HEK293 (cell line): ENCODE results near the gene RNF223.
A peak's percentile ranks its signal among the peaks of the same experiment; 100 is the strongest.

Source experiments
- CTCF ChIA-PET: fragments of 350-600 bp; formaldehyde crosslinking; extraction: SDS; loops from one replicate; lab custom pipeline; 2021; ENCODE audit warnings: antibody characterized with exemption; lab: Yijun Ruan, JAX
- POLR2A ChIA-PET: fragments of 300-600 bp; formaldehyde crosslinking; extraction: SDS; loops from one replicate; lab custom pipeline; 2020; ENCODE audit warnings: antibody characterized with exemption, inconsistent platforms; lab: Yijun Ruan, JAX
- H3K27ac ChIP-seq: fragments of 200-500 bp; sonication (Bioruptor generic); 2 replicates; pipeline ENCODE4 v1.5.1; 2014; ENCODE audit warnings: low read depth, low read length, control low read depth, inconsistent platforms; ENCODE audit errors: extremely low read depth
- H3K36me3 ChIP-seq, 2 experiments: fragments of 200-500 bp in 1 of 2; sonication (Bioruptor generic) in 1 of 2; 1 replicate in 1 of 2; 2 replicates in 1 of 2; pipeline ENCODE4 v1.5.1; 2014 to 2017; ENCODE audit warnings: inconsistent platforms in 2 of 2, low read length in 2 of 2; ENCODE audit not compliant: control insufficient read depth in 2 of 2, insufficient read depth in 1 of 2
- H3K4me1 ChIP-seq: fragments of 200-500 bp; sonication (Bioruptor generic); 2 replicates; pipeline ENCODE4 v1.5.1; 2014; ENCODE audit warnings: mild to moderate bottlenecking, low read length, inconsistent platforms; ENCODE audit not compliant: control insufficient read depth, insufficient read depth
- H3K4me3 ChIP-seq: 2 replicates; pipeline ENCODE4 v1.5.1; 2011; ENCODE audit warnings: low read depth, mild to moderate bottlenecking, control low read depth, low read length, moderate library complexity
- H3K9me3 ChIP-seq: fragments of 200-500 bp; sonication (Bioruptor generic); 2 replicates; pipeline ENCODE4 v1.5.1; 2014; ENCODE audit warnings: low read depth, low read length, inconsistent platforms; ENCODE audit not compliant: control insufficient read depth, insufficient read depth
- AEBP2 ChIP-seq: fragments of 450-650 bp; formaldehyde crosslinking; IDR thresholded peaks from 2 replicates; pipeline ENCODE4 v1.5.1; 2016; ENCODE audit warnings: missing biosample characterization, missing genetic modification characterization, borderline replicate concordance
- GLIS2 ChIP-seq: fragments of 450-650 bp; formaldehyde crosslinking; IDR thresholded peaks from 2 replicates; pipeline ENCODE4 v1.5.1; 2016; ENCODE audit warnings: missing biosample characterization, missing genetic modification characterization
- KLF1 ChIP-seq: fragments of 450-650 bp; formaldehyde crosslinking; IDR thresholded peaks from 2 replicates; pipeline ENCODE4 v1.5.1; 2016; ENCODE audit warnings: missing biosample characterization, missing genetic modification characterization
- KLF8 ChIP-seq: fragments of 450-650 bp; formaldehyde crosslinking; IDR thresholded peaks from 2 replicates; pipeline ENCODE4 v1.5.1; 2016; ENCODE audit warnings: missing biosample characterization, missing genetic modification characterization
- PATZ1 ChIP-seq: fragments of 450-650 bp; formaldehyde crosslinking; IDR thresholded peaks from 2 replicates; pipeline ENCODE4 v1.5.1; 2016; ENCODE audit warnings: missing biosample characterization, missing genetic modification characterization
- PRDM10 ChIP-seq: fragments of 450-650 bp; formaldehyde crosslinking; IDR thresholded peaks from 2 replicates; pipeline ENCODE4 v1.5.1; 2016; ENCODE audit warnings: missing biosample characterization, missing genetic modification characterization
- SCRT1 ChIP-seq: fragments of 450-650 bp; formaldehyde crosslinking; IDR thresholded peaks from 2 replicates; pipeline ENCODE4 v1.5.1; 2016; ENCODE audit warnings: missing biosample characterization, missing genetic modification characterization, borderline replicate concordance
- ZNF10 ChIP-seq: fragments of 450-650 bp; formaldehyde crosslinking; IDR thresholded peaks from 2 replicates; pipeline ENCODE4 v1.5.1; 2017; ENCODE audit warnings: missing biosample characterization, missing genetic modification characterization
- ZNF132 ChIP-seq: fragments of 450-650 bp; formaldehyde crosslinking; IDR thresholded peaks from 2 replicates; pipeline ENCODE4 v1.5.1; 2017; ENCODE audit warnings: missing biosample characterization, missing genetic modification characterization, borderline replicate concordance
- ZNF148 ChIP-seq: fragments of 450-650 bp; formaldehyde crosslinking; IDR thresholded peaks from 2 replicates; pipeline ENCODE4 v1.5.0; 2017; ENCODE audit warnings: missing biosample characterization, missing genetic modification characterization, borderline replicate concordance
- ZNF202 ChIP-seq: fragments of 450-650 bp; formaldehyde crosslinking; IDR thresholded peaks from 2 replicates; pipeline ENCODE4 v1.5.1; 2016; ENCODE audit warnings: missing biosample characterization, missing genetic modification characterization, borderline replicate concordance
- ZNF214 ChIP-seq: fragments of 450-650 bp; formaldehyde crosslinking; IDR thresholded peaks from 2 replicates; pipeline ENCODE4 v1.5.1; 2017; ENCODE audit warnings: missing biosample characterization, mild to moderate bottlenecking, missing genetic modification characterization, borderline replicate concordance
- ZNF398 ChIP-seq: fragments of 450-650 bp; formaldehyde crosslinking; IDR thresholded peaks from 2 replicates; pipeline ENCODE4 v1.5.1; 2017; ENCODE audit warnings: missing biosample characterization, missing genetic modification characterization
- ZNF473 ChIP-seq: fragments of 450-650 bp; formaldehyde crosslinking; IDR thresholded peaks from 2 replicates; pipeline ENCODE4 v1.5.1; 2017; ENCODE audit warnings: missing biosample characterization, missing genetic modification characterization
- ZNF645 ChIP-seq: fragments of 450-650 bp; formaldehyde crosslinking; IDR thresholded peaks from 2 replicates; pipeline ENCODE4; 2016; ENCODE audit warnings: missing biosample characterization, missing genetic modification characterization
- ZNF776 ChIP-seq: fragments of 450-650 bp; formaldehyde crosslinking; IDR thresholded peaks from 2 replicates; pipeline ENCODE4 v1.5.0; 2017; ENCODE audit warnings: missing biosample characterization, missing genetic modification characterization, borderline replicate concordance

RNF223 gene

GRCh38 chr1:1042835-1043234 lies 31.3 kb downstream of the RNF223 start:
- no peaks in the 10 kb centered on the region for H3K4me1 ChIP-seq
- POLR2A ChIA-PET = interaction anchor here (0.6 kb wide), 1 partner anchor 87 kb away, joined by 6 read pairs; no protein-coding TSS in a partner anchor
- peaks cover 0 to 64% of the 10 kb centered on the region in 2 experiments; a peak in 1 of 3 replicates for H3K36me3 ChIP-seq
- H3K9me3 ChIP-seq = no peaks in the 10 kb centered on the region
- CTCF ChIA-PET = no interaction called here
- peak; percentile 78 for TF ChIP-seq KLF8 (tag by site-specific recombination)
- TF ChIP-seq ZNF148 = no peak
- TF ChIP-seq PATZ1 (tag by site-specific recombination) = 0 out of 2 replicates have a peak, but pooled peaks have one; percentile 10
- peak; percentile 81 for TF ChIP-seq GLIS2
- H3K4me3 ChIP-seq = no peak overlapping the region
- H3K27ac ChIP-seq = no peak overlapping the region

GRCh38 chr1:1041873-1042272 lies 32.2 kb downstream of the RNF223 start:
- Histone ChIP-seq H3K4me3 (no peak overlapping the region), H3K4me1 (no peaks in the 10 kb centered on the region), H3K36me3 (peaks cover 0 to 58% of the 10 kb centered on the region in 2 experiments; a peak in 1 of 3 replicates), H3K27ac (no peak overlapping the region), H3K9me3 (no peaks in the 10 kb centered on the region)
- TF ChIP-seq KLF8 (tag by site-specific recombination) (peak; percentile 16), PRDM10 (tag by site-specific recombination) (no peak), ZNF132 (no peak), AEBP2 (no peak)
- ChIA-PET POLR2A (no interaction called here), CTCF (no interaction called here)

- Histone ChIP-seq H3K27ac (no peak overlapping the region), H3K36me3 (peaks cover 0 to 56% of the 10 kb centered on the region in 2 experiments; a peak in 1 of 3 replicates), H3K4me3 (no peak overlapping the region), H3K4me1 (no peaks in the 10 kb centered on the region), H3K9me3 (no peaks in the 10 kb centered on the region)
- POLR2A ChIA-PET = no interaction called here
- CTCF ChIA-PET = interaction anchor here (0.6 kb wide), 1 partner anchor 107 kb away, joined by 3 read pairs; no protein-coding TSS in a partner anchor
- TF ChIP-seq ZNF214 = no peak
- no peak for TF ChIP-seq SCRT1 (tag by site-specific recombination)
- TF ChIP-seq ZNF473 (tag by site-specific recombination) = no peak
- no peak for TF ChIP-seq ZNF776 (tag by site-specific recombination)
- no peak for TF ChIP-seq ZNF202 (tag by site-specific recombination)
- no peak for TF ChIP-seq ZNF10 (tag by site-specific recombination)
- no peak for TF ChIP-seq ZNF398 (tag by site-specific recombination)
- TF ChIP-seq KLF1 = no peak
- no peak for TF ChIP-seq ZNF645 (tag by site-specific recombination)
Measured at GRCh38 chr1:1041092-1041523, 33.0 kb downstream of the RNF223 start.
